Mesenchymal stem cell (in vitro differentiated cells and primary cell): ENCODE measurements around the gene JPT1.

ENCODE experiments used
- DNase-seq: peaks from one replicate; pipeline ENCODE4 v3.0.0-alpha.2; 2013
- H2AFZ ChIP-seq: one replicate; pipeline ENCODE4 v1.6.1; 2013; ENCODE audit warnings: low read depth, mild to moderate bottlenecking, control low read depth, inconsistent platforms, low read length, moderate library complexity
- H2AK5ac ChIP-seq: 2 replicates; pipeline ENCODE4 v1.6.1; 2013; ENCODE audit warnings: low read length, moderate library complexity, mild to moderate bottlenecking, inconsistent platforms; ENCODE audit not compliant: severe bottlenecking
- H2BK120ac ChIP-seq: one replicate; pipeline ENCODE4 v1.6.1; 2013; ENCODE audit warnings: low read depth, mild to moderate bottlenecking, inconsistent platforms, low read length, moderate library complexity
- H2BK12ac ChIP-seq, 2 experiments: one replicate each; pipeline ENCODE4 v1.6.1; 2013; ENCODE audit warnings: inconsistent platforms in 2 of 2, low read length in 2 of 2, mild to moderate bottlenecking in 2 of 2, moderate library complexity in 2 of 2, control low read depth in 1 of 2
- H2BK15ac ChIP-seq: one replicate; pipeline ENCODE4 v1.6.1; 2013; ENCODE audit warnings: mild to moderate bottlenecking, low read depth, inconsistent platforms; ENCODE audit not compliant: poor library complexity, severe bottlenecking
- H2BK5ac ChIP-seq: 2 replicates; pipeline ENCODE4 v1.6.1; 2013; ENCODE audit warnings: low read depth, mild to moderate bottlenecking, low read length, control low read depth, inconsistent platforms; ENCODE audit not compliant: poor library complexity, severe bottlenecking
- H3K14ac ChIP-seq, 2 experiments: one replicate each; pipeline ENCODE4 v1.6.1; 2013; ENCODE audit warnings: inconsistent platforms in 2 of 2, low read length in 2 of 2, control low read depth in 1 of 2, mild to moderate bottlenecking in 1 of 2, moderate library complexity in 1 of 2
- H3K18ac ChIP-seq, 2 experiments: one replicate each; pipeline ENCODE4 v1.6.1; 2013; ENCODE audit warnings: inconsistent platforms in 2 of 2, low read length in 2 of 2, control low read depth in 1 of 2, low read depth in 1 of 2, mild to moderate bottlenecking in 1 of 2
- H3K23ac ChIP-seq, 2 experiments: one replicate each; pipeline ENCODE4 v1.6.1; 2013; ENCODE audit warnings: inconsistent platforms in 2 of 2, low read length in 2 of 2, mild to moderate bottlenecking in 2 of 2, moderate library complexity in 2 of 2, control low read depth in 1 of 2
- H3K27ac ChIP-seq: 2 replicates; pipeline ENCODE4 v1.5.1; 2013; ENCODE audit warnings: mild to moderate bottlenecking, moderate library complexity, low read length, control low read depth, inconsistent platforms; ENCODE audit not compliant: poor library complexity, severe bottlenecking
- H3K27me3 ChIP-seq, 2 experiments: 2 replicates each; pipeline versions ENCODE4 v1.6.1 to v1.7.0; 2013; ENCODE audit warnings: low read length in 2 of 2, mild to moderate bottlenecking in 2 of 2, moderate library complexity in 2 of 2, control low read depth in 1 of 2, inconsistent platforms in 1 of 2; ENCODE audit not compliant: control insufficient read depth in 1 of 2, insufficient read depth in 1 of 2
- H3K36me3 ChIP-seq, 2 experiments: 2 replicates each; pipeline versions ENCODE4 v1.6.1 to v1.7.0; 2013; ENCODE audit warnings: low read length in 2 of 2, control low read depth in 1 of 2, inconsistent platforms in 1 of 2, low read depth in 1 of 2, mild to moderate bottlenecking in 1 of 2; ENCODE audit not compliant: insufficient read depth in 2 of 2, control insufficient read depth in 1 of 2
- H3K4ac ChIP-seq, 2 experiments: one replicate each; pipeline ENCODE4 v1.6.1; 2013; ENCODE audit warnings: inconsistent platforms in 2 of 2, low read length in 2 of 2, mild to moderate bottlenecking in 2 of 2, moderate library complexity in 2 of 2, control low read depth in 1 of 2, low read depth in 1 of 2
- H3K4me1 ChIP-seq: 2 replicates; pipeline ENCODE4 v1.6.1; 2013; ENCODE audit warnings: low read depth, low read length, control low read depth; ENCODE audit not compliant: control insufficient read depth, insufficient read depth
- H3K4me2 ChIP-seq: 2 replicates; pipeline ENCODE4 v1.6.1; 2013; ENCODE audit warnings: low read length, mild to moderate bottlenecking, inconsistent platforms; ENCODE audit not compliant: poor library complexity, severe bottlenecking
- H3K4me3 ChIP-seq, 2 experiments: 2 replicates each; pipeline versions ENCODE4 v1.5.1 to v1.7.0; 2013; ENCODE audit warnings: low read length in 2 of 2, mild to moderate bottlenecking in 2 of 2, control low read depth in 1 of 2, low read depth in 1 of 2; ENCODE audit not compliant: insufficient read depth in 1 of 2
- H3K79me1 ChIP-seq: replicated peaks from 2 replicates; pipeline ENCODE4 v1.6.1; 2013; ENCODE audit warnings: mild to moderate bottlenecking, control low read depth, low read length, inconsistent platforms; ENCODE audit not compliant: poor library complexity, severe bottlenecking
- H3K9ac ChIP-seq: 2 replicates; pipeline ENCODE4 v1.7.0; 2013; ENCODE audit warnings: mild to moderate bottlenecking, low read length, moderate library complexity
- H3K9me3 ChIP-seq: 2 replicates; pipeline ENCODE4 v1.7.0; 2013; ENCODE audit warnings: mild to moderate bottlenecking, low read length; ENCODE audit not compliant: control insufficient read depth
- H4K8ac ChIP-seq: one replicate; pipeline ENCODE4 v1.6.1; 2013; ENCODE audit warnings: inconsistent platforms, mild to moderate bottlenecking, low read length, moderate library complexity
- H4K91ac ChIP-seq: one replicate; pipeline ENCODE4 v1.6.1; 2013; ENCODE audit warnings: mild to moderate bottlenecking, low read length, inconsistent platforms
- WGBS: methylation state at CpG from one replicate; pipeline ENCODE4 v1.1.7; 2013; ENCODE audit warnings: mixed read lengths; 5-methylcytosine and 5-hydroxymethylcytosine counted together

Gene JPT1

DNA sequence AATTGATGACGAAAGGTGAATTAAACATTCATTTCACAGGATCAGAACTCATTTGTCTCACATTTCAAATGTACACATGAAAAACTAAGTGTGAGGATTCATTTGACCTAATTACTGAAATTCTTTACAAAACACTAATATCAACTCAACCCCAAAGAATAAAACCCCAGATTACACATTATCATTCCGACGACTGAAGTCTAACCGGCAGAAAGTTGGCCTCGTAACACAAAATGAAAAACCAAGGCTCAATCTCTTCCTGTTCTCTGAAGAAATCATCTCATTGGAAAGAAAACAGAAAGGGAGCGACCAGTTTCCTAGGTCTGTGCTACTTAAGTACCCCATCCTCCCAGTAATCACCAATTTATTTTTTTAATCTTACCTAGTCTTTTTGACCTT, 1.8 kb downstream of the JPT1 start:
- H3K4me1 ChIP-seq, result peaks cover 9% of the 10 kb centered on the region
- no peak overlapping the region for H2AFZ ChIP-seq
- H3K14ac ChIP-seq, result no peak overlapping the region
- H2AK5ac ChIP-seq, result no peak overlapping the region
- H2BK5ac ChIP-seq, result no peak overlapping the region
- H2BK120ac ChIP-seq, result no peak overlapping the region
- no peak overlapping the region for H3K27ac ChIP-seq
- WGBS, result 42% methylated on average over 4 of the region's 6 CpGs
- DNase-seq, result no peak
- peak overlapping the region; percentile 57 for H3K4me2 ChIP-seq
- H2BK12ac ChIP-seq, result no peak overlapping the region
- H3K4ac ChIP-seq, result no peak overlapping the region
- no peaks in the 10 kb centered on the region for H3K9me3 ChIP-seq
- H3K4me3 ChIP-seq, result peak overlapping the region in 1 of 2 experiments; percentile 93
- peaks cover 8 to 18% of the 10 kb centered on the region in 2 experiments for H3K36me3 ChIP-seq
- H3K18ac ChIP-seq, result no peak overlapping the region
- no peak overlapping the region for H4K8ac ChIP-seq
- H3K79me1 ChIP-seq, result no peaks in the 10 kb centered on the region
- H3K23ac ChIP-seq, result no peak overlapping the region
- H3K9ac ChIP-seq, result peak overlapping the region; percentile 89
- H3K27me3 ChIP-seq, result no peaks in the 10 kb centered on the region
- no peak overlapping the region for H4K91ac ChIP-seq
- H2BK15ac ChIP-seq, result no peak overlapping the region

DNA sequence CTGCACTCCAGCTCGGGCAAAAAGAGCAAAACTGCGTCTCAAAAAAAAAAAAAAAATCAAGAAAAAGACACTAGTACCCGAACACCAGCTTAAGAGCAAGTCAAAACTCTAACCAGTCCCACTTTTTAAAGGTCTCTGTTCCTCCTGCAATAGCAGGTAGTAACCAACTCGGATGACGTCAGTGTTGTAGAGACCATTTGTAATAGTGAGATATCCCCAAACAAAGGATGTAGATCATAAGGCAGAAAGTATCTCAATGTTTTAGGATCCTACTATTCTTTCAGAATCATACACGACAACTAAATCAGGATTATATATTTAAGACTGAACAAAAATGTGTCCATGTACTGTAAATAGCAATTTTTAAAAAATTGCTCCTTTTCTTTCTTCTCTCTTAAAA, 2.4 kb downstream of the JPT1 start:
- Histone ChIP-seq H2BK120ac (no peak overlapping the region), H3K9ac (no peak overlapping the region), H4K8ac (no peak overlapping the region), H3K4ac (no peak overlapping the region), H3K27ac (no peak overlapping the region), H2BK5ac (no peak overlapping the region), H2BK15ac (no peak overlapping the region), H2AK5ac (no peak overlapping the region), H3K79me1 (peaks cover 1% of the 10 kb centered on the region), H3K23ac (no peak overlapping the region), H3K9me3 (no peaks in the 10 kb centered on the region), H4K91ac (no peak overlapping the region), H3K4me3 (no peak overlapping the region), H3K18ac (no peak overlapping the region), H3K4me2 (no peak overlapping the region), H3K36me3 (peaks cover 11 to 18% of the 10 kb centered on the region in 2 experiments), H3K27me3 (no peaks in the 10 kb centered on the region), H3K4me1 (peaks cover 9% of the 10 kb centered on the region), H3K14ac (no peak overlapping the region), H2BK12ac (no peak overlapping the region), H2AFZ (no peak overlapping the region)
- no CpG with 5 or more reads among the region's 6 CpGs for WGBS
- DNase-seq, result peak; percentile 32

DNA sequence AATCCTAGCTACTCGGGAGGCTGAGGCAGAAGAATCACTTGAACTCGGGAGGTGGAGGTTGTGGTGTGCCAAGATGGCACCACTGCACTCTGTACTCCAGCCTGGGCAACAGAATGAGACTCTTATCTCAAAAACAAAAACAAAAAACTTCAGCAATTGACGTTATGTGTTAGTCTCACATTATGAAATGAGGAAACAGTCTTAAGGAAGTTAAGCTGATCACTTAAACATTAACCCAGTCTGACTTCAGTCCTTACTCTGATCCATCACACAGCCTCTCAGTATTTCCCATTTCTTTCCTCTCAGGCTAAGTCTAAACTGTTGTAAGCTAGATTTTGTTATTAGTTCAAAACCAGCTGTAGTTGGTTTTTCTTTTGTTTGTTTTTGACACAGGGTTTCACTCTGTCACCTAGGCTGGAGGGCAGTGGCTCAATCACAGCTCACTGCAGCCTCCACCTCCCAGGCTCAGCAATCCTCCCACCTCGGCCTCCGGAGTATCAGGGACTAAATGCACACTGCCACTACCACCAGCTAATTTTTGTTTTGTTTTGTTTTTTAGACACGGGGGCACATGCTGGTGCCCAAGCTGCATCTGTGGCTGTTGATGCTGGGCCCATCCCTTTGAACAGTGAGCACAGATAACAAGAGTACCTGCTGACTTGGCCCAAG, 6.3 kb downstream of the JPT1 start:
- no peak overlapping the region for H2BK5ac ChIP-seq

DNA sequence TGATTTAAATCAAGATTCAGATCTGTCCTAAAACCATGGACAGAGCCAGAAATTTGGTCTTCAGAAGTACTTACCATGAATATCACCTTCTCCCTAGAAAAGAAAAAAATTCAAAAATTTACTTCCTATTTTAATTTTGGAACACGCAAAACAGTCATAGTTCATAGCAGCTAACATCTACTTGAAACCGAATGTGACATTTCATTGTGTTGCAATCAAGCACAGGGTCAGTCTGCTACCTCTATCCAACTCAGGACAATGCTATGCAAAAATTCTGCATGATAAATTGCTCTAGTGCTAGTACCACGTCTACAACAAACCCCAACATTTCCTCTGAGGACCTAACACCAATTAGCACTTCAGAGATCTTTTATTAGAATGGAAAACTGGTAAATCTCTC, 7.7 kb downstream of the JPT1 start:
- no peak overlapping the region for H2BK12ac ChIP-seq
- WGBS, result 88% methylated on average over 3 of the region's 3 CpGs
- no peak overlapping the region for H3K4me3 ChIP-seq
- H2BK15ac ChIP-seq, result no peak overlapping the region
- no peak overlapping the region for H3K18ac ChIP-seq
- H3K23ac ChIP-seq, result no peak overlapping the region
- H3K27me3 ChIP-seq, result no peaks in the 10 kb centered on the region
- H4K91ac ChIP-seq, result no peak overlapping the region
- no peak overlapping the region for H2AK5ac ChIP-seq
- H3K4me1 ChIP-seq, result peaks cover 9% of the 10 kb centered on the region
- H3K9me3 ChIP-seq, result no peaks in the 10 kb centered on the region
- H3K36me3 ChIP-seq, result peaks cover 54 to 66% of the 10 kb centered on the region in 2 experiments
- no peak overlapping the region for H3K9ac ChIP-seq
- no peak overlapping the region for H2BK120ac ChIP-seq
- no peak overlapping the region for H3K14ac ChIP-seq
- no peak for DNase-seq
- H4K8ac ChIP-seq, result no peak overlapping the region
- no peak overlapping the region for H3K4me2 ChIP-seq
- H3K4ac ChIP-seq, result no peak overlapping the region
- no peak overlapping the region for H3K27ac ChIP-seq
- H2BK5ac ChIP-seq, result no peak overlapping the region
- peaks cover 22% of the 10 kb centered on the region for H3K79me1 ChIP-seq
- H2AFZ ChIP-seq, result no peak overlapping the region

More for the DNA sequence above, 6.3 kb downstream of the JPT1 start:
- Histone ChIP-seq H3K79me1 (peaks cover 17% of the 10 kb centered on the region), H3K4ac (no peak overlapping the region), H2BK12ac (no peak overlapping the region), H3K14ac (no peak overlapping the region), H3K18ac (no peak overlapping the region), H3K36me3 (peaks cover 42 to 55% of the 10 kb centered on the region in 2 experiments), H3K27me3 (no peaks in the 10 kb centered on the region), H4K91ac (no peak overlapping the region), H2BK15ac (no peak overlapping the region), H4K8ac (no peak overlapping the region), H3K9ac (no peak overlapping the region), H3K23ac (no peak overlapping the region), H3K4me3 (no peak overlapping the region), H2AFZ (no peak overlapping the region), H3K4me2 (no peak overlapping the region), H2BK120ac (no peak overlapping the region), H3K27ac (no peak overlapping the region), H3K4me1 (peaks cover 9% of the 10 kb centered on the region), H2AK5ac (no peak overlapping the region), H3K9me3 (no peaks in the 10 kb centered on the region)
- WGBS, result 94% methylated on average over 6 of the region's 6 CpGs
- no peak for DNase-seq
